Vagina (tissue), 2 donors: ENCODE results near the gene RASGEF1C.

Experiments
- POLR2AphosphoS5 ChIP-seq, 2 donors: sonication (generic); formaldehyde crosslinking; IDR thresholded peaks; one replicate each; pipeline ENCODE4 v1.9.0; 2017; ENCODE audit warnings: antibody characterized with exemption in 2 of 2, mild to moderate bottlenecking in 2 of 2, low read depth in 1 of 2; ENCODE audit not compliant: insufficient read depth in 1 of 2
- TF ChIP-seq, protein P1 (sequence below), 3 experiments: fragments of 450-650 bp in 2 of 3; fragments of 200-600 bp in 1 of 3; sonication (generic) in 1 of 3; IDR thresholded peaks; one replicate each; pipeline ENCODE4 v1.5.1; 2017 to 2019; ENCODE audit warnings: antibody characterized with exemption in 3 of 3, mild to moderate bottlenecking in 2 of 3, moderate library complexity in 2 of 3

DNA sequence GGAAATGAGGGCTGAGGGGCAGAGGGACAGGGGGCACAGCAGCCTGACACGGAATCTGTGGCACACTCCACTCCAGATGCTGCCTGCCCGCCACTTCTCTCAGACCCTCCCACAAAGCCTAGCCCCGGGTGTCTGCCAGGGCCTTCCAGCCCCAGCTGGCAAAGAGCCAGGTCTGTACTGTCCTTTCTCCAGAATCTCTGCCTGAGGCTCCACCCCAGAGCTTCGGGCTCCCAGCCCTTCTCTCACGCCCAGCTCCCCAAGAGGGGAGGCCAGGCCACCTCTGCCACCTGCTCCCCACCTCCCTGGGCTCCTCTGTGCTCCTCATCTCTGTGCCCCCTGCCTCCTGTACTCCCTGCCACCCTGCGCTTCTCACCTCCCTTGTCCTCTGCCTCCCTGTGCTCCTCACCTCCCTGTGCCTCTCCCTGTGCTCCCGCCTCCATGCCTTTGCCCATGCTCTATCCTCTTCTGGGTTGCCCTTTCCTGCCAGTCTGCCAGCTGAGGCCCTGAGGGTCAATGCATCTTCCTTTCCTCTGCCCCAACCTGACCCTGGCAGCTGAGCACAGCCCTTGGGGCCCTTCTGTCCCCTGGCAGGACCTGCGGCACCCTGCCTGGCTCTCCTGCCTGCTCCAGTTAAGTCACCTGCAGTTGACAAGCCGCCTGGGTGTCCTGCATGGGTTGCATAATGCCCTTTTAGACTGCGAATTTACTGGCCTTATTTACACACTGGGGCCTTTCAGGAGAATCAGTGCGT, 36.4 kb downstream of the RASGEF1C start:
- TF ChIP-seq, protein P1, sequence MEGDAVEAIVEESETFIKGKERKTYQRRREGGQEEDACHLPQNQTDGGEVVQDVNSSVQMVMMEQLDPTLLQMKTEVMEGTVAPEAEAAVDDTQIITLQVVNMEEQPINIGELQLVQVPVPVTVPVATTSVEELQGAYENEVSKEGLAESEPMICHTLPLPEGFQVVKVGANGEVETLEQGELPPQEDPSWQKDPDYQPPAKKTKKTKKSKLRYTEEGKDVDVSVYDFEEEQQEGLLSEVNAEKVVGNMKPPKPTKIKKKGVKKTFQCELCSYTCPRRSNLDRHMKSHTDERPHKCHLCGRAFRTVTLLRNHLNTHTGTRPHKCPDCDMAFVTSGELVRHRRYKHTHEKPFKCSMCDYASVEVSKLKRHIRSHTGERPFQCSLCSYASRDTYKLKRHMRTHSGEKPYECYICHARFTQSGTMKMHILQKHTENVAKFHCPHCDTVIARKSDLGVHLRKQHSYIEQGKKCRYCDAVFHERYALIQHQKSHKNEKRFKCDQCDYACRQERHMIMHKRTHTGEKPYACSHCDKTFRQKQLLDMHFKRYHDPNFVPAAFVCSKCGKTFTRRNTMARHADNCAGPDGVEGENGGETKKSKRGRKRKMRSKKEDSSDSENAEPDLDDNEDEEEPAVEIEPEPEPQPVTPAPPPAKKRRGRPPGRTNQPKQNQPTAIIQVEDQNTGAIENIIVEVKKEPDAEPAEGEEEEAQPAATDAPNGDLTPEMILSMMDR (IDR thresholded peaks at IDR 0.05): no peak
- TF ChIP-seq POLR2AphosphoS5 (IDR thresholded peaks at IDR 0.05; ENCODE audit: insufficient read depth in 1 of 2, low read depth in 1 of 2): no peak
